ENCODE data around the gene IKZF3.
A peak's percentile ranks its signal among the peaks of the same experiment; 100 is the strongest.
"Not testable (repeated sequence)": the region's sequence is repeated elsewhere in the genome, so short reads cannot be mapped to it uniquely, and the experiment has no call there.

The IKZF3 gene

DNA sequence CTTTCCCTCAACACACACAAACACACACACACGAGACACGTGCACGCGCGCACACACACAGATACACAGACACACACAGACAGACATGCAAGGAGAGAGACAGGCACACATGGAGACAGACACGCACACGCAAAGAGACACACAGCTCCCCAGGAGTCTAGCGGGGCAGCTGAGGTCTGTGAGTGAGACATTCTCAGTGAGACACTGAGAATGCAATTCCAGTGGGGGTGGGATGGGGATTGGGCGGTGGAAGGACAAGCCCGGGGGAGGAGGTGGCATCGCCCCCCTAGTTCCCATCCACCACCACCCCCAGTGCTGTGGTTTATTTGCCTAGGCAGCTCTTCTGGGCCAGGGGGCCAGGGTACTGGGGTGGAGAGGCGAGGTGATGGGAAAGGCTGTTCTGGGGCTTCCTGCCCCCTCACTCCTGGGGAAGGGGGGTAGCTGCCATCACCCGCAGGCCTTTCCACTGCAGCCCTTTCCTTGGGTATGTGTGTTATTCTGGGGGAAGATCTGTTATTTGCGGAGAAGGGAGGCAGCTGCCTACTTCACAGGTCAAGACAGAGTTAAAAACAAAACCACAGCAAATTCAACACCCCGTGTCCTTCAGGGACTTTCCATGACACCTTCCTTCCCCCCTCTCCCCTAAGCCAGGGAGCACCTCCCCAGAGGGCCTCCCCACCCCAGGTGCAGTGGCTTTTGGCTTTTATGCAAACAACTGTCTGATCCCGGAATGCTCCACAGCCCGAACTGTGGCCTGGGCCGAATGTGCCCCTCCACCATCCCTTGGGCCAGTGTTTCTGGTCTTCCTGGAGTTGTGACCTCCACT, 108.3 kb downstream of the IKZF3 start:
- peak; percentile 43 for DNase-seq (ENCODE audit: low read depth)

- DNase-seq (ENCODE audit: low read depth) = no peak
Observed at GRCh38 chr17:39754958-39755553, 109.1 kb downstream of the IKZF3 start.

- peak; percentile 78 for DNase-seq (ENCODE audit: low read depth)
Observed at GRCh38 chr17:39754161-39754957, 109.8 kb downstream of the IKZF3 start.

DNA sequence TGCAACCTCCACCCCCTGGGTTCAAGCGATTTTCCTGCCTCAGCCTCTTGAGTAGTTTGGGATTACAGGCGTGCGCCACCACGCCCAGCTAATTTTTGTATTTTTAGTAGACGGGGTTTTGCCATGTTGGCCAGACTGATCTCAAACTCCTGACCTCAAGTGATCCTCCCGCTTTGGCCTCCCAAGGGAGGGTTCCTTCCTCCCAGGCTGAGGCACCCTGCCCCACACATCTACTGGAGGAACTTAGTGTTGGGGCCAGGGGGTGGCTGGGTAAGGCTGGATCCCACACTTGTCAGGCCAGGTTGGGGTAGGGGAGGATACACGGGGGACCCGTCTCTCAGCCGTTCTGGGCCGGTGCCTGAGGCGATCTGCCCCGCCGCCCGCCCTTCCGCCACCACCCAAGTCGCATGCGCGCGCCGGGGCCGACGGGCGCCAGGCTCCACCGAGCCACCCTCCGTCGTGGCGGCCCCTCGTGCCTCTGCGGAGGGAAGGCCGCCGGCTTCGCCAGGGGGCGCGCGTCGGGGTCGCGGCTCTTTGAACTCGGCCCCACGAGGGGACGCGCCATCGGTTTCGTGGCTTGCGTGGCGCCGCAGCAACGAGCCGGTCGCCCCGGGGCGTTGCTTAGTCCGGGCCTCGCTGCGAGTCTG, 110.5 kb downstream of the IKZF3 start:
- no peak for DNase-seq (ENCODE audit: low read depth)

GRCh38 chr17:39752241-39752881, 111.8 kb downstream of the IKZF3 start:
- no peak for DNase-seq (ENCODE audit: low read depth)

DNA sequence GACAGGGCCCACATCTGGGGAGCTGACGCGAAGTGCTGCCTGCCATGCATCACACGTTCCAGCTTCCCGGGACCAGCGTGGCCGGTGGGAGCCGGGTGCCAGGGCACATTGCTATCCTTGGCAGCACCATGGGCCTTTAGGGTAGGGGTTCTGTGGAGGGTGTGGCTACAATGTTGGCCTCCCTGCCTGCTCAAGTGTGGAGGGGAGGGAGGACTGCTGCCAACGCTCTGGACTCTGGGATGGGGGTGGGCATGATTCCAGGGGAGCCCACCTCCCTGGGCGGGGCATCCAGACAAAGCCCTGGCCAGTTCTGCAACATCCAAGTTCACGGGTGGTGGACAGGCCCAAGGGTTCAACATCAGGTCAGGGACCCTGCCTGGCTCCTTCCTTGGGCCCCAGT, 112.5 kb downstream of the IKZF3 start:
- DNase-seq (ENCODE audit: low read depth) = no peak

- DNase-seq (ENCODE audit: low read depth) = no peak
Observed at GRCh38 chr17:39751016-39751543, 113.0 kb downstream of the IKZF3 start.

DNA sequence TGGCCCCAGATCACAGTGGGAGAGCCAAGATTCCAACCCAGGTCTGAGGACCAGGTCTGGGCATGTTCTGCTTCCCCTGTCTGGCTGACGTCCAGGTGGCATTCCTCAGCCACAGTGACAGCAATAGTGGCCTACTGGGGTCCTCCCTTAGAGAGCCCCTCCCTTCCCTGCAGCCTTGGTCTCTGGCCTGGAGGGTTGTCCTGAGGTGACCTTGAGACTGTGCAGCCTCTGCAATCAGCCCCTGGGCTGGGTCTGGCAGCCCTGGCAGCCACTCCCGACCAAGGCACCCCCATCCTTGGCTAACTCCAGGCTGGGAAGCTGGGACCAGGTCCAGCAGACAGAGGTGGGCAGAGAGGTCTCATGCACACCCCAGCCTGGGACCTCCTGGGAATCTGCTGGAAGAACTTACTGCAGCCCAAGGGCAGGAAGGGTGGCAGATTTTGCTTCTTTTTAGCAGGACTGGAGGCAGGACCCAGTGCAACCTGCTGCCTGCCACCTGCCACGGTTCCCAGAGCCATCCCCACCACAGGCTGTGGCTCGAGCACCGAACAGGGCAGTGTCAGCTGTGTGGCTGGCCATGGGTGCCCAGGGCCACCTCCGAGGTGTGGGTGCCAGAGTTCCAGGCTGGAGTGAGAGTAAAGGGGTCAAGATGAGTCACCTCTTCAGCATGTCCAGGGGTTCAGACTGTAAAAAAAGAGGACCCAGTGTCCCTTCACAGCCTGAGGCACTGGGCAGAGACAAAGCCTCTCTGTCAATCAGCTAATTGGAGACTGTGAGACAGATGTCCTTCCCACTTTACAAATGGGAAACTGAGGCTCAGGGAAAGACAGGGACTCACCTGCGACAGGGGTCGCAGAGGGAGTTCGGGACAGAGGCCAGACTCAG, 113.7 kb downstream of the IKZF3 start:
- DNase-seq (ENCODE audit: low read depth) = no peak

- not testable (repeated sequence) for DNase-seq (ENCODE audit: low read depth)
Observed at GRCh38 chr17:39748444-39749034, 115.6 kb downstream of the IKZF3 start.

GRCh38 chr17:39747745-39748144, 116.4 kb downstream of the IKZF3 start:
- DNase-seq (ENCODE audit: low read depth) = no peak

GRCh38 chr17:39746145-39746461, 118.0 kb downstream of the IKZF3 start:
- DNase-seq (ENCODE audit: low read depth) = no peak

- DNase-seq (ENCODE audit: low read depth) = no peak
Observed at GRCh38 chr17:39745335-39746144, 118.6 kb downstream of the IKZF3 start.

DNA sequence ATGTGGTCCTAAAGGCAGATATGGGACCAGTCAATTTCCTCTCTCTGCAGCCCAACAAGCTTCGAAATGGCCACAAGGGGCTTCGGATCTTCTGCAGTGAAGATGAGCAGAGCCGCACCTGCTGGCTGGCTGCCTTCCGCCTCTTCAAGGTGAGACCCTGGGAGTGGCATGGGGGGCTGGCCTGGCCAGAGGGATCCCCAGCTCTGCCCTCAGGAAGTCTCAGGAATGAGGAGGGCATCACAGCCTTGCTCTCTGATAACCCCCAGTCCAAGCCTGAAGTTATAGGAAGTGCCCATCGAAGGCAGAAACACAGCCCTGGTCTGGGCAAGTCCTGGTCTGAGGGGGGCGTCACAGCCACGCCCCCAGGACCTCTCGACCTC, 119.3 kb downstream of the IKZF3 start:
- DNase-seq (ENCODE audit: low read depth) = no peak

GRCh38 chr17:39744075-39744835, 119.9 kb downstream of the IKZF3 start:
- no peak for DNase-seq (ENCODE audit: low read depth)

DNA sequence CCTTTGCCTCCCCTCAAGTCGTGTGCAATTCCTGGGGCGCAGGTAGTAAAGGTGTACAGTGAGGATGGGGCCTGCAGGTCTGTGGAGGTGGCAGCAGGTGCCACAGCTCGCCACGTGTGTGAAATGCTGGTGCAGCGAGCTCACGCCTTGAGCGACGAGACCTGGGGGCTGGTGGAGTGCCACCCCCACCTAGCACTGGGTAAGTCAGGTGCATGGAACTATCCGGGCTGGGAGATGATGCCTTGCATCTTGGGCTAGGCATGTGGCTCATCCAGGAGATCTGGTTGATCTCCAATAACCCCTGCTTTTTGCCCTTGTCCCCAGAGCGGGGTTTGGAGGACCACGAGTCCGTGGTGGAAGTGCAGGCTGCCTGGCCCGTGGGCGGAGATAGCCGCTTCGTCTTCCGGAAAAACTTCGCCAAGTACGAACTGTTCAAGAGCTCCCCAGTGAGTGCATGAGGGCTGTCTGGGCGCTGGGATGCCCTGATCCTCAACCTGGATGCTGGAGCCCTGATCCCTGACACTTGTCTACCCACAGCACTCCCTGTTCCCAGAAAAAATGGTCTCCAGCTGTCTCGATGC, 121.2 kb downstream of the IKZF3 start:
- DNase-seq (ENCODE audit: low read depth) = no peak

DNA sequence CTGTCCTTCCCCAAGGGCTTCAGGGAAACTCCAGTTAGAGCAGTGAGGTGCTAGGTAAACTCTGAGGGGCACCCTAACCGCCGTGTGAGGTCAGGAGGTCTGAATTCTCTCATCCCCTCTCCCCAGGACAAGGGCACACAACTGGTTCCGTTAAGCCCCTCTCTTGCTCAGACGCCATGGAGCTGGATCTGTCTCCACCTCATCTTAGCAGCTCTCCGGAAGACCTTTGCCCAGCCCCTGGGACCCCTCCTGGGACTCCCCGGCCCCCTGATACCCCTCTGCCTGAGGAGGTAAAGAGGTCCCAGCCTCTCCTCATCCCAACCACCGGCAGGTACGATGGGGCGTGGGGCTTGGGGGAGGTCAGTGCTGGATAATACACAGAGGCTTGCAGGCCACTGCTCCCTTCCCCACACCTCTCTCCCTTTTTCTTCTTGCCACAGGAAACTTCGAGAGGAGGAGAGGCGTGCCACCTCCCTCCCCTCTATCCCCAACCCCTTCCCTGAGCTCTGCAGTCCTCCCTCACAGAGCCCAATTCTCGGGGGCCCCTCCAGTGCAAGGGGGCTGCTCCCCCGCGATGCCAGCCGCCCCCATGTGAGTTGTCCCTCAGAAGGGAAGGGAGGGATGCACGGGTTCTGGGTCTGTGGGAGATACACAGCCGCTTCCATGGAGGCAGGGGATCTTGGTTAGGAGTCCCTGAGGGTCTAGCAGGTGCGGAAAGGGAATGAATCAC, 121.8 kb downstream of the IKZF3 start:
- no peak for DNase-seq (ENCODE audit: low read depth)

DNA sequence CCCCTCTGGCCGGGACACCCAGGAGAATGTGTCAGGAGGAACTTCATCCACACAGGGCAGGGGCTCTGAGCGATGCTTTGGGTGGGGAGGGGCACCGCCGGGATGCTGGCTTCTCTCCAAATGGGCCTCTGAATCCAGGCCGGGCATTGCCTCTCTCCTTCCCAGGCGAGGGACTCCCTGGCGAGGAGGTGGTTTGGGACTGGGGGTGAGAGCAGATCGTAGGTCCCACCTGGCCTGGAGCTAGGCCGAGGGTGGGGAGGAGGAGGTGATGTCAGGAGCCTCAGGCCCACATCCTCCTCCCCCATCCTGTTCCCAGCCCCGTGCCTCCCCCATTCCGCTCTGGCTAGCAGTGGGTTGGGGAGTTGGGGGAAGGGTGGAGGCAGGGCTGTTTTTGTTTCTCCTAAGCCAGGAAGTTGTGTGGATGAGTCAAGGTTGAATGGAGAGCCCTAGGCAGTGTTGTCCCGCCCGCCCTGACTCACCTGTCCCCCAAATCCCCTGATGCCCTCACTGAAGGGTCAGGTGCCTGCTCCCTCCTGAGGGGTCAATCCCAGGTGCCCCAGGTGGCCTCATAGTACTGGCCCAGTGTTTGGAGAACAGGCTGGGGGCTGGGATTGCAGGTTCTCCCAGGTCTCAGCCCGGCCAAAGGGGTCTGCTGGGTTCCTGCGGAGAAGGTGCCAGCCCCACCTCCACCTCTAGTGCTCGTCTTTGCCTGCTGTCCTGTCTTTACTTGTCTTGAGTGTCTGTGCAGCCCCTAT, 123.6 kb downstream of the IKZF3 start:
- peak; percentile 70 for DNase-seq (ENCODE audit: low read depth)

Measured in amniotic epithelial cell (primary cell).